Neural crest cell (in vitro differentiated cells): ENCODE results near the gene DPCD. TPM values are rescaled to one million over a fixed set of nuclear protein-coding genes. Genes with fewer than 3 reads are reported as not detected.

Source experiments
- DNase-seq: peaks from one replicate; pipeline ENCODE4 v3.0.0; 2021; ENCODE audit warnings: low read depth, mixed read lengths, low spot score
- H3K27ac Mint-ChIP-seq: one replicate; pipeline ENCODE4 v1.8.0; 2021; ENCODE audit warnings: mild to moderate bottlenecking, mixed read lengths; ENCODE audit not compliant: unreplicated experiment
- H3K27me3 Mint-ChIP-seq: 2 replicates; pipeline ENCODE4 v1.8.0; 2021; ENCODE audit warnings: low read depth, mild to moderate bottlenecking, mixed read lengths
- H3K36me3 Mint-ChIP-seq: 2 replicates; pipeline ENCODE4 v1.8.0; 2021; ENCODE audit warnings: low read depth, mild to moderate bottlenecking, mixed read lengths
- H3K4me1 Mint-ChIP-seq: 2 replicates; pipeline ENCODE4 v1.8.0; 2021; ENCODE audit warnings: mixed read lengths
- H3K4me3 Mint-ChIP-seq: one replicate; pipeline ENCODE4 v1.8.0; 2021; ENCODE audit warnings: mild to moderate bottlenecking, mixed read lengths
- H3K9me3 Mint-ChIP-seq: 2 replicates; pipeline ENCODE4 v1.8.0; 2021; ENCODE audit warnings: mixed read lengths
- CTCF ChIP-seq: fragments of 200-600 bp; sonication (generic); conservative IDR thresholded peaks from 2 replicates; pipeline ENCODE4 v1.5.0; 2021; ENCODE audit warnings: antibody characterized with exemption, mild to moderate bottlenecking
- total RNA-seq: library from RNA; stranded (reverse); gene quantifications from 2 replicates; pipeline ENCODE4 v1.2.1, GENCODE V29; 2021

Gene DPCD
- total RNA-seq, 1 donor from 2014 or later: 29.6 TPM

- Mint-ChIP-seq H3K9me3 (no peaks in the 10 kb centered on the region), H3K27ac (peak overlapping the region; percentile 67), H3K27me3 (peaks cover 12% of the 10 kb centered on the region), H3K4me1 (no peaks in the 10 kb centered on the region), H3K4me3 (no peak overlapping the region), H3K36me3 (peaks cover 2% of the 10 kb centered on the region)
- no peak for TF ChIP-seq CTCF
- DNase-seq: no peak
These were observed 10.8 kb upstream of the DPCD start for GRCh38 chr10:101577121-101577871.

DNA sequence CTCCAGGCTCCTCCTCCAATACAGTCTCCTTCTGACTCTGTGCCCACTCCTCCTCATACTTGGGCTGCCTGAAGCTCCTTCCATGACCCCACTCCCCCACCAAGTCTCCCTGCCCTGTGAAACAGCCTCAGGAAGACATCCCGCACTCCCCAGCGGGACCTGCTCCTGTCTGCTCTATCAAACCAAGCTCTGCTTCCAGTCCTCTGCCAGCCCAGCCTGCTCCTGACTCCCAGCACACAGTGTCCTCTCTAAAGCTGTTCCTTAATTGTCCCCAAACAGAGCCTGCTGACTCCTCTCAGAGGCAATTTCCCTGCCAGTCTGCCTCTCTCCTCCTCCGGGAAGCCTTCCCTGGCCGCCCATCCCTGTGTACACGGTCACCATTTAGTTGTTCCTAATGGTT is 9.9 kb upstream of the DPCD start:
- Mint-ChIP-seq H3K9me3 (no peaks in the 10 kb centered on the region), H3K27me3 (peaks cover 4% of the 10 kb centered on the region), H3K4me1 (no peaks in the 10 kb centered on the region), H3K4me3 (peak overlapping the region; percentile 23), H3K27ac (peak overlapping the region; percentile 76), H3K36me3 (peaks cover 2% of the 10 kb centered on the region)
- DNase-seq: no peak
- no peak for TF ChIP-seq CTCF

DNA sequence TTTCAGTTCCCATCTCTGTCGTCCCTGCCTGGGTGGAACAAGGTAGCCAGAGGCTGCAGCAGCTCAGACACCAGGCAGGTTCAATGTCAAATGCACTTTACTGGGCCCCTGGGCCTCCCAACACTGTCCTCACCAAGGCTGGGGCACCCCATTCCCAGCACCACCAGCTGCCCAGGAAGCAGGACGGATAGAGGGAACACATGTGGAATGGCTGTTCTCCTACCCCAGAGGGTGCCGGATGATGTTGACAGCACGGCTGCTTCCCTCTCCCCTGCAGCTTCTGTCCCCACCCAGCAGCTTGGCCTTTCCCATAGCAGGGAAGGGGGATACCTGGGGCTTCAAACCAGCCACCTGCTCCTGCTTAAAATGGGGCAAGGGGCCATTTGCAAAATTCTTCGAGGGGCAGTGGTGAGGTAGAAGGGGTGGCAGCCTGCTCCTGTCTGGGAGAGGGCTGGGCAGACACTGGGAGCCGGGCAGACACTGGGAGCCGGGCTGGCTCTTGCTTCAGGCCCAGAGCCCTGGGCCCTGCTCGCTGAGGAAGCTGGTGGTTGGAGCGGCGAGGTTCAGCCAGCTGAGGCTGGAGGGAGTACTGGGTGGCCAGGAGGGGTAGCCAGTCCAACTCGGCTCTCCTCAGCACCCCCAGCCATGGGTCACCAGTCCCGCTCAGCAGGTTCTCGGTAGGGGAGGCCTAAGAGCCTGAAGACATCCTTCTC is 9.2 kb upstream of the DPCD start:
- H3K36me3 Mint-ChIP-seq: peaks cover 2% of the 10 kb centered on the region
- no peak for DNase-seq
- H3K4me3 Mint-ChIP-seq: no peak overlapping the region
- no peak overlapping the region for H3K27ac Mint-ChIP-seq
- TF ChIP-seq CTCF: no peak
- H3K27me3 Mint-ChIP-seq: peaks cover 2% of the 10 kb centered on the region
- H3K9me3 Mint-ChIP-seq: no peaks in the 10 kb centered on the region
- no peaks in the 10 kb centered on the region for H3K4me1 Mint-ChIP-seq

GRCh38 chr10:101579516-101579870 is 8.6 kb upstream of the DPCD start:
- no peaks in the 10 kb centered on the region for H3K9me3 Mint-ChIP-seq
- DNase-seq: no peak
- TF ChIP-seq CTCF: no peak
- H3K4me3 Mint-ChIP-seq: no peak overlapping the region
- no peaks in the 10 kb centered on the region for H3K4me1 Mint-ChIP-seq
- H3K36me3 Mint-ChIP-seq: peaks cover 2% of the 10 kb centered on the region
- H3K27ac Mint-ChIP-seq: no peak overlapping the region
- peaks cover 1% of the 10 kb centered on the region for H3K27me3 Mint-ChIP-seq

DNA sequence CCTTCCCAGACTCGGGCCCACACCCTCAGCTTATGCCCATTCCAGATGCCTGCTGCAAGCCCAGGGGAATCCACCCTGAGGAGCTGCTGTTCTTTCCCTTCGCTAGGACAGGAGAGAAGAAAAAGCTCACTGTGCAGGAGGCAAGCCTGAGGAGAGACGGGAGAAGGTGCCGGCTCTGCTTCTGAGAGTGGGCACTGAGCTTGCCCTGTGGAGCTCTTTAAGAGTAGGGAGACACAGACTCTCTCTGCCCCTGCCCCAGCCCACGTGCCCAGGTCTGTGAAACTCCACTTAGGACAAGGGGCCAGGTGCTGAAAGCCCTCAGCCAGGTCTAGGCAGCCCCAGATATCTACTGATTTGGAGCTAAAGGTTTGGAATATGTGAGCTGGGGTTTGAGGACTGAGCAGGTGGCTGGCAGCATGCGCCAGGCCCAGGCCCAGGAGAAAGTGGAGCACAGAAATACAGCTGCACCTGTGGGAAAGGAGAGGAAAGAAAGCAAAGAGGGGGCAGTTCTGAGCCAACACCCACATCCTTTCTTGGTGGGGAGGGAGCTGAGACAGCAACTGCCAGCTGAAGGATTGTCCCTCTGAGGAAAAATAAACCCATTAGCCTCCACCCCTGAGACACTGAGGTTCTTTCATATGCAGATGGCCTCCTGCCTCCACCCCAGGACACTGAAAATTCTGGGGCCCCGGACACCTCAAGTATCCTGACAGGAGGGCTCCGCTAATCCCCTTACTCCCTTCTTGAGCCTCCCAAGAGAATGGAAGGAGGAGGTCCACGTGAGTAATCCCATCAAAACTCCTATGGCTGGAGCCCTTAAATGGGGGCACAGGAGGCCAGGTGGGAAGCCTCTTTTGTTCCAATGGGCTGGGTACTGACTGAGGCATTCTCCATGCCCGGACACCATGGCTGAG is 7.4 kb upstream of the DPCD start:
- no peak for TF ChIP-seq CTCF
- Mint-ChIP-seq H3K4me3 (no peak overlapping the region), H3K27me3 (no peaks in the 10 kb centered on the region), H3K27ac (no peak overlapping the region), H3K36me3 (peaks cover 2% of the 10 kb centered on the region), H3K9me3 (no peaks in the 10 kb centered on the region), H3K4me1 (no peaks in the 10 kb centered on the region)
- DNase-seq: no peak
